T-helper 22 cell (primary cell): ENCODE results near the gene CSNK2B.

ENCODE experiments used
- DNase-seq: peaks from one replicate; pipeline ENCODE4 v3.0.0-alpha.2; 2020; ENCODE audit warnings: low read depth

CSNK2B gene

DNA sequence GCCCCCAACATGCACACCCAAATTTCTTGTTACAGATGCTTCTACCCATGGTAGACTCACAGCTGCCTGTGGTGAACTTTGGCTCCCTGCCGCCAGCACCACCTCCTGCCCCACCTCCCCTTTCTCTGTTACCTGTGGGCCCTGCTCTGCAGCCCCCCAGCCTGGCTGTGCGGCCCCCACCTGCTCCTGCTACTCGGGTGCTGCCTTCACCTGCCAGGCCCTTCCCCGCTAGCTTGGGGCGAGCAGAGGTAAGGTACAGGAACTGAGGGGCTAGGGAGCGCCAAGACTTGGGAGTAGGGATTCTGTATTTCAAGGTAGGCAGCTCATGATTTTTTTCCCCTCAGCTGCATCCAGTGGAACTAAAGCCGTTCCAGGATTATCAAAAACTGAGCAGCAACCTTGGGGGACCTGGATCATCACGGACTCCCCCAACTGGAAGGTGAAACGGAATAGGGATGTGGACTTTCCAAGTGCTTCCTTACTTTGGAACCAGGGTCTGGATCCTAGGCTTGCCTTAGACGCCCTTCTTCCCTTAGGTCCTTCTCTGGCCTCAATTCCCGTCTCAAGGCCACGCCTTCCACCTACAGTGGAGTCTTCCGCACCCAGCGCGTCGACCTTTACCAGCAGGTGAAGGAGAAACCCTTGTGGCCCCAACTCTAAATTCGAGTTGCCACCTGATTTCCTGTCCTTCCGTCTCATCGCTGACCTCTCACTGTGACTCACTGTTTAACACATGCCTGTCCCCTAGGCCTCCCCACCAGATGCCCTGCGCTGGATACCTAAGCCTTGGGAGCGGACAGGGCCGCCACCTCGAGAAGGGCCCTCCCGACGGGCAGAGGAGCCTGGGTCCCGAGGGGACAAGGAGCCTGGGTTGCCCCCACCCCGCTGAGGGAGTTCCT is 28.9 kb upstream of the CSNK2B start:
- DNase-seq = no peak

DNA sequence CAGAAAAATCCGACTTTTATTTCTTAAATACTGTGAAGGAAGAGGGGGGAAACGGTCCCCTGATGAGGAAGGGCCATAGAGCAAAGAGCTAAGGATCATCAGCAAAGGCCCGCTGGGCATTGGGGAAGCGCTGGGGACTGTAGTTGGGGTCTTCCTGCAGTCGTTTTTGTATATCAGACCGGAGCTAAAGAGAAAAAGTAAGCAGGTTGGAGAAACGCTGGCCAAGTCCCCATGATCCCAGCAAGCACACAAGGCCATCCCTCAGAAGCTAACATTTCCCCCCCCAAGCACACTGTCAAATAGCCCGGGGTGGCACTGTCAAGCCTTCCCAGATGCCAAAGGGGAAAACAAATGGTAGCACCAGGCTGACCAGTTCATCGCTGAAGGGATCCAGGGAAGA is 26.8 kb upstream of the CSNK2B start:
- no peak for DNase-seq

DNA sequence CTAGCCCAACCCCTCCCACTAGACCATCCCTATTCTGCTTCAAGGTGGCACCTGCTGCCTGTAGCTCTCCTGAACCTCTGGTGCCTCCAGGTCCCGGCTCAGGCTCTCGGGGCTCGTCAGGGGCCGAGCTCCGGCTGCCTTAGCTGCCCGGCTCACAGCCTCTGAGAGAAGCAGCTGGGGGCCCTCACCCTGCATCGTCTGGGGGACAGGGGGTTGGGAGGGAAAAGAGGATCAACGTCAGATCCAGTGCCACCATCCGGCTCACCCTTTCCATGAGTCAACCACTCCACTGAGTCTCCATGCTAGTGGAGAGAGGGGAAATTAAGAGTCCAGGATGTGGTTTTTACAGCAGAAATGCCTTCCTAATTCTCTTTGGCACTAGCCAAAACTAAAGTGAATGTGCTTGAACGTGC is 26.4 kb upstream of the CSNK2B start:
- DNase-seq = no peak

DNA sequence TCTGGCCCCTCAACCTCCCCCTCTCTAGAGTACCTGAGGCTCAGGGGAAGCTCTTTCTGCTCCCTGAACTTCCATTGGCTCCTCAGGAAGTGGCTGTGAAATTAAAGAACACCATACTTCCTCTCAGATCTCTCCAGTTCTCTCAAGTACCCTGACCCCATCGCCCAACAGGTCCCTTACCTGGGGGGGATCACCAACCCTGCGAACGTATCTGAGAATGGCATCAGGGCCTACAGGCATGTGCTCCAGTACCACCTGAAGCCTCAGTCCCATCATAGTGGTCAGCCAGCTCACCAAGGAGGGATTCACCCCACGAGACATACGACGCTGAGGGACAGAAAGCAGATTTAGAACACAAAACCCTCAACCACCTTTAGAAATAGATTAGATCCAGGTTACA is 25.3 kb upstream of the CSNK2B start:
- no peak for DNase-seq

DNA sequence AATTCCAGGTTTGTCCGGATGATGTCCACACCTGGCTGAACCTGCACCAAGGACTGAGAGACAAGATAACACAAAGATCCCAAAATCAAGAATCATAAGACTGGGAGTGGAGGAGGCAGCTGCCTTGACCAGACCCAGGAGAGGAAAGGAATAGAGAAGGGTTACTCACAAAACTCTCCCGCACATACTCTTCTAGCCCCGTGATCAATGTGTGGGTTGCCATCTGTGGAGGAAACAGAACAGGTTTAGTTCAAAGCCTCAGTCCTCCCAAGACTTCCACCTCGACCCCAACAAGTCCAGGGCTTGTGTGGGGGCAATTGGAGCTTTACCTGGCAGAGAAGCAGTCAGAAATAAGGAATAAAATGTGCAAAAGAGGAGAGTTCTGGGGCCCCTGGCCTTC is 24.5 kb upstream of the CSNK2B start:
- DNase-seq = no peak

DNA sequence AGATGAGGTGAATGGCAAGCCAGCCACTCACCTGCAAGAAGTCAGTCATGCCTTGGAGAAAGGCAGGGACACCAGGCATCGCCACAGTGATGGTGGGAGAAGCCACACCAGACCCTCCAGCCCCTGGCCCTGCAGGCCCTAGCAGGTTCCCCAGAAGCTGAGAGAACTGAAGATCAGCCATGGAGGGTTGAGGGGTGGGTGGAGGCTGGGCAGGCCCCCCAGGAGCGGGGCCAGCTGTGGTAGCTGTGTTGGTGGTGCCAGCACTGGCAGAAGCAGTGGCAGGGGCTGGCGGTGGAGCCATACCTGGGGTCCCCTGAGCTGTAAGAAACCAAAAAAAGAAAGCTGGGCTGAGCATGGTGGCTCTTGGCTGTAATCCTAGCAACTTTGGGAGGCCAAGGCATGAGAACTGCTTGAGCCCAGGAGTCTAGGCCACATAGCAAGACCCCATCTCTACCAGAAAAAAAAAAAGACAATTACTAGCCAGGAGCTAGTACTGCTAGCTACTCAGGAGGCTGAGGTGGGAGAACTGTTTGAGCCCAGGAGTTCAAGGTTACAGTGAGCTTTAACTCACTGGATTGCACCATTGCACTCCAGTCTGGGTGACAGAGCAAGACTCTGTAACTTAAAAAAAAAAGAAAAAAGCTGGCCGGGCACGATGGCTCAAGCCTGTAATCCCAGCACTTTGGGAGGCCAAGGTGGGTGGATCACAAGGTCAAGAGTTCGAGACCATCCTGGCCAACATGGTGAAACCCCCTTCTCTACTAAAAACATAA is 22.9 kb upstream of the CSNK2B start:
- no peak for DNase-seq

DNA sequence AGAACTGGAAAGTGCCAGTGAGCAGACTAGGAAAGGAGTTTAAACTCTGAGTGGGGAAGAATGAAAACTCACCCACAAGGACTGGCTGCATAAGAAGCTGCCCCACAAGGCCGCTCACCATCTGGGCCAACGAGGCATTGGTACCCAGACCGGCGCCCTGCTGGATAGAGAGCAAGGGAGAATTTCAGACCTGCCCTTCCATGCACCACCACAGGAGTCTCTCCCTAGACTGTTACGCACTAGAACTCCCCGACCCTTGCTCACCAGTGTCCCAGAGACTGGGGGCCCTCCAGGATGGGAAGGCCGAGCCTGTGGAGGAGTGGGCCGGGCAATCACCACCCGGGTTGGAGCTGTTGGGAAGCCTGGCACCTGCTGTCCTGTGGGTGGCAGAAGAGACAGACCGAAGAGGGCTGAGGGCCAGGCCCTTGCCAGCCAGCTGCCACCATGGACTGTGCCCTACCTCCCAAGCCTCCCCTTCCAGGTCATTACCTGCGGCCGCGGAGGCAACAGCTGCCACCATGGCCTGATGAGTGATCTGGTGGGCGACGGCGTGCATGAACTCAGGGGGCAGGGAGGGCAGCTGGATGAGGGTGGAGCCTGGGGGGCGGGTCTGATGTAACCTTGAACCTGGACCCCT is 21.9 kb upstream of the CSNK2B start:
- DNase-seq = no peak

DNA sequence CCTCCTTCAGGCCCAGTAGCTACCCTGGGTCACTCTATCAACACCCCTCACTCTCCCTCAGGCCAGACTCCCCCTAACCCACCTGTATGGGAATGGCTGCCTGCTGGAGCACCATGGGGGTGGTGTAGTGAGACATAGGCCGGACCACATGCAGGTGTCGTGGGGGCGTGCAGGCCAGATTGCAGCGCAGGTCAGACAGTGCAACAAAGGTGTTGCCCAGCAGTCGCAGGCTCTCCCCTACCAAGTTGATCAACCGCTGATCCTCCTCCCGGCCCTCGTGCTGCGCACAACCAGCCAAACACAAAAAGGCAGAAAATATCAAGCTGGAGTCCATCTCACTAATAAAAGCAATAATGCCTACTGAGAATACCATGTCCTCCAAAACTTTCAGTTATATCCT is 20.6 kb upstream of the CSNK2B start:
- no peak for DNase-seq

DNA sequence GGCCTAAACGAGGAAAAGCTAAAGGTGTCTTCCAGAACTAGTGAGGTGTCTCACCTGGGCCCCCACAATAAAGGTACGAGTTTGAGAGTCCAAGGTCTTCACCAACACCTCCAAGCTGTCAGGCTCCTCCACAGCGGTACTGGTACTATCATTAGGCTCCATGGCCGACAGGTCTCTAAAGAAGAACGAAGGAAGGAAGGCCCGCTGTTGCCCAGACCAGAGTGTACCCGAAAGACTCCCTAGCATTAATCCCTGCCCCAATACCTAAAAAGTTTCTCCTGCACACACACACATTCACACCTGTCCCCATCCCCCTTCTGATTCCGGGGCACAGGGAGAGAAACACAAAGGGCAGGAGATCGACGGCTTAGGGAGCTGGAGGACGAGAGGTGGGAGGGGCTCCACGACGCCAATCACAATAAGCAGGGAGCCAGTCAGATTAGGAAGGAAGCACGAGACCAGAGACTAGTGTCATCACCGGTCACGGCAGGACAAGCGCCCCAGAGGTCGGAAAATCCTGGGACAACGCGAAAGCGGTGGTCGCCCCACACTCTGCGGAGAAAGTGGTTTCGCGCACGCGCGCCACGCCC is 14.2 kb upstream of the CSNK2B start:
- DNase-seq = no peak

DNA sequence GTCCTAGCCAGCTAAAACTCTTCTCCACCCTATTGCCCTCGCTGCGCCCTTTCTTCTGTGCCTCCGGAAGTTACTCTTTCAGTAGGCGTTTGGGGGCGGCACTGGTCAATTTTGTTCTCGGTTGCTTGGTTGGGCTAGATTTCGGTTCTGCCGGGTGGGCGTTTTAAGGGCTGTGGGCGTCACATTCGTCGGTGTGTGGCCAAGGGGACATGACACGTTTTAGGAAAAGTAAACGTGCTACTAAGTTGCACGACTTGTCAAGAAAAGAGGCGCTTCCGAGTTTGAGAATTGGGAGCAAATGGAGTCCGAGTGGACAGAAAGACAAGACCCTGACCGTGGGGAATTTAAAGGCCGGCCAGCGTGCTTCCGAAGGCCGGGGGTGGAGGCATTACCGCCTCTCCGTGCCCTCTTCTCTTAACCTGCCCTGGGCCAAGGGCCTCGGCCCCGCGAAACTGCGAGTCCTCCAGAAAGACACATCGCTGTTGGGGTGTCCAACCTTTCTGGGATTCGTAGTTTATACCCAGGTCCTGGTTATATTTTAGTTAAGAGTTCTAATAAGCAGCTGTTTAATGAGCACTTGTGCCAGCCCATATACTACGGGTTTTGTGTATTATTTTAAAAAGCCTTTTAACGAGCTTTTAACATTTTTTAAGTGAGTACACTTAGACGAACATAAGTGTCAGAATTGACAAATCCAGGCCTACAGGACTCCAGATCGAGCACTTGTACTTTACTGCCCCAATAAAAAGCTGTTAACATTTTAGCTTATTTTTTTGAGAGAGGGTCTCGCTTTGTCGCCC is 12.8 kb upstream of the CSNK2B start:
- peak; percentile 80 for DNase-seq

DNA sequence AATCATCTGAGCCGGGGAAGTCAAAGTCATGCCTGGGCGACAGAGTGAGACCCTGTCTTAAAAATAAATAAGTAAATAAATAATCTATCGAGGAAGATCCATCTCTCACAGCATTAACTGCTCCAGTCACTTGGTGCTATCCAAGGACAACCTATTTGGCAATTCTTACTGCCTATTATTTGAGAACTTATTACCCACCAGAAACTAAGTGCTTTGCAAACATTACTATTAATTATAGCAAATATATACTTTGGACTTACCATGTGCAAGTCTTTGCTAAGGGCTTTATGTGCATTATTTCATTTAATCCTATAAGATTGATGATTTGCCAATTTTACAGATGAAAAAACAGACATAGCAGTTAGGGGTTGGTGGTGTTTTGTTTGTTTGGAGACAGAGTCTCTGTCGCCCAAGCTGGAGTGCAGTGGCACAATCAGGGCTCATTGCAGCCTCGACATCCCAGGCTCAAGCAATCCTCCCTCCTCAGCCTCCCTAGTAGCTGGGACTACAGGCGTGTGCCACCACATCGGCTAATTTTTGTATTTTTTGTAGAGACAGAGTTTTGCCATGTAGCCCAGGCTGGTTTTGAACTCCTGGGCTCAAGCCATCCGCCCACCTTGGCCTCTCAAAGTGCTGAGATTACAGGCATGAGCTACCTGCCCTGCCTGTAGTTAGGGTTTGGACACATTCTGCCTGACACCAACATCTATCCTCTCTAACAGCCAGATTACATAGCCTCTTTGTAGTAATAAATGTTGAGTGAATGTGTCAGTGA is 11.1 kb upstream of the CSNK2B start:
- no peak for DNase-seq

DNA sequence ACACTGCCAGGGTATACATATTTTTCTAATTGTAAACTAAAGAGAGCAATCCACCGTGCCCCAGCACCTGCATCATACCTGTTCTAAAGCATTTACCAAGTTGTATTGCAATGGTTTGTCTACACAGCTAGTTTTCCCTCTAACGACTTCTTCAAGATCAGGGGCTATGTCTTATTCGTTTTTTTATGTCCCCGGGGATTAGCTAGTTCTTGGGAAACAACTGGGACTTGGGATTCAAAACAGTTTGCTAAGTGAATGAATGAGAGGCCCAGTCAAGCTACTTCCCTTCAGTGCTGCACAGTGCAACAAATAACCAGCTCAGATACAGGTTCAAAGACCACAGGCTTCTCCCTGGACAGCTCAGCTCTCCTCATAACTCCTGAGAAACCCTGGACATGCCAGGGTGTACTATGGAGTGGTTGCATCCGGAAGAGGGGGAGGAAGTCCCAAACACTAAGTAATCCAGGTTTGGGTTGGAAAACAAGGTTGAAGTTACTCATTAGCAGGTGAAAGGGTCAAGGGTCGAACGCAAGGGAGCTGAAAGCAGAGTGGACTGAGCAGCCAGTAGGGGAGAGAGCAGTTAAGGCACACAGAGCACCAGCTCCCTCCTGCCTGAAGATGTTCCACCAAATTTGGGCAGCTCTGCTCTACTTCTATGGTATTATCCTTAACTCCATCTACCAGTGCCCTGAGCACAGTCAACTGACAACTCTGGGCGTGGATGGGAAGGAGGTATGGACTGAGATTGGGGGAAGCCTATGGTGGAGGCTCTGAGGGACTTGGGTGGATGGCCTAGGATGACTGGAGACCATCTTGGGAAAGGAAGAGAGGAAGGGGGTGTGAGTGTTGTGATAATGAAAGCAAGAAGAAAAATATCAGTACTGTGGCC is 10.3 kb upstream of the CSNK2B start, which contains the start of gene APOM:
TSS of gene APOM (plus strand) at position 546 of the 889 bp plus-strand sequence. CDS start at position 619, 73 bp downstream.
- no peak for DNase-seq

DNA sequence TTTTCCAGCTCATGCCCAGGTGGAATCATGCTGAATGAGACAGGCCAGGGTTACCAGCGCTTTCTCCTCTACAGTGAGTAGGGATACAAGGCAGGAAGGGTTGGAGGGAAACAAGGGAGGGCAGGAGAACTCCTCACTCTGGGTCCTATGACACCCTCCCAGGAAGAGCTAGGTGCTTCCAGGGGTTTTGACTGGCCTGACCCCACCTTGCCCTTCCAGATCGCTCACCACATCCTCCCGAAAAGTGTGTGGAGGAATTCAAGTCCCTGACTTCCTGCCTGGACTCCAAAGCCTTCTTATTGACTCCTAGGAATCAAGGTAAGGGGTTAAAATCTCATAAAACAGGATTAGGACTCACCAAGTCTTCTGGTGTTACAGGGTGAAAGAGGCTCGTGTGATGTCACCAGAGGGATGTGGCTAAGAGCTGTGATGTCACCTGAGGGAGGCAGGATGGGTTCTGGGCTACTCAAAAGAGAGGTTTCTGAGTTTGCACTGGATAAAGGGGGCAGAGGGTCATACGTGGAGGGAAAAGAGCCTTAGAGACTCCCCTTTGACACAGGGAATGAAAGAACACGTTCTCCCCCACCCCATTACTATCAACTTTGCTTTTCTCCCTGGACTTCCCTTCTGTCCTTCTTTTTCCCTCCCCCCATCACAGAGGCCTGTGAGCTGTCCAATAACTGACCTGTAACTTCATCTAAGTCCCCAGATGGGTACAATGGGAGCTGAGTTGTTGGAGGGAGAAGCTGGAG is 8.3 kb upstream of the CSNK2B start:
- no peak for DNase-seq

DNA sequence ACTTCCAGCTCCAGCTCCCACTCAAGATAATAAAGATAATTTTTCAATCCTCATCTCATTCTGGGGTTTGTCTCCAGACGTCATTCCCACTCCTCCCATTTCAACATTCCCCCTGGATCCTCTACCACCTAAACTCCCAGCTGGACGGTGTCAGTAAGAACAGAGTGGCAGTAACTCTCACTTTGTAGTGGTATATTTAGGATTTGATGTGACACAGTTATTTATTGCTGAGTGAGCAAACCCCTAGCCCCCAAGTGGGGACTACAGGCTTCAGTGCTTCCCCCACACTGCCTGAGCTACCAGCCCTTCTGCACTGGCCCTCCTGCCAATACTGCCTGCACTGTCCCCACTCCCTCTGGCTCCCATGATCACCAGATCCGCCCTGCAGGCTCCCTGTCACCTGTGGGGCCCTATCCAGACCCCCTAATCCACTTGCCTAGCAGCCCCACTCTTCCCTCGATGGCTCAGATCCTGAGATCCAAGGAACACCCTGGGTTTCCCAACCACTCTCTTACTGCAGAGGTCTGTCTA is 7.7 kb upstream of the CSNK2B start:
- no peak for DNase-seq

DNA sequence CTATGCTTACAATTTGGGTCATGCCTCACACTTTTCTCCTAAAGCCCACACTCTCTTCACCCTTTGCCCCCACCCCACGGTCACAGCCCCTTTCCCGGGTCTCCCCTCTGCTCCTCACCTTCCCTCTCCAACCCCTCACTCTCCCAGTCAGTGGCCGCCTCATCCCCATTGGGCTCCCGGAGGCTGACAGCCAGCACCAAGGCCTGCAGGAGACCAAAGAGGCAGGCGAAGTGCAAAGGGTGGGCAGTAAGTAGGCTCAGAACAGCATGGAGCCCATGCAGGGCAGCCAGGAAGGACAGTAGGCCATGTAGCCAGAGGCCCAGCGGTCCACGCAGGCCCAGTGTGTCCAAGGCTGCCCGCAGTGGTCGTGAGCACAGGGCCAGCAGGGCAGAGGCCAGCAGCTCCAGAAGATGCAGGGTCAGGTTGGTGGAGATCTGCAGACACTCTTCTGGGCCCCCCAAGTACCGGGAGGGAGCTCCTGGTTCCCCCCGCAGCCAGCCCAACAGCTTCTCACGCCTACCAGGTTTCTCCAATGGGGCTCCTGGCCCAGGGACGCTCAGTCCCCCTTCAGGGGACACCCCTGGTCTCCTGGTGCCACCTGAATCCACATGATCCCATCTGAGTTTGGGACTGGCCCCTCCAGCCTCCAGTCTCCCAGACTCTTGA is 6.8 kb upstream of the CSNK2B start:
- DNase-seq = no peak

DNA sequence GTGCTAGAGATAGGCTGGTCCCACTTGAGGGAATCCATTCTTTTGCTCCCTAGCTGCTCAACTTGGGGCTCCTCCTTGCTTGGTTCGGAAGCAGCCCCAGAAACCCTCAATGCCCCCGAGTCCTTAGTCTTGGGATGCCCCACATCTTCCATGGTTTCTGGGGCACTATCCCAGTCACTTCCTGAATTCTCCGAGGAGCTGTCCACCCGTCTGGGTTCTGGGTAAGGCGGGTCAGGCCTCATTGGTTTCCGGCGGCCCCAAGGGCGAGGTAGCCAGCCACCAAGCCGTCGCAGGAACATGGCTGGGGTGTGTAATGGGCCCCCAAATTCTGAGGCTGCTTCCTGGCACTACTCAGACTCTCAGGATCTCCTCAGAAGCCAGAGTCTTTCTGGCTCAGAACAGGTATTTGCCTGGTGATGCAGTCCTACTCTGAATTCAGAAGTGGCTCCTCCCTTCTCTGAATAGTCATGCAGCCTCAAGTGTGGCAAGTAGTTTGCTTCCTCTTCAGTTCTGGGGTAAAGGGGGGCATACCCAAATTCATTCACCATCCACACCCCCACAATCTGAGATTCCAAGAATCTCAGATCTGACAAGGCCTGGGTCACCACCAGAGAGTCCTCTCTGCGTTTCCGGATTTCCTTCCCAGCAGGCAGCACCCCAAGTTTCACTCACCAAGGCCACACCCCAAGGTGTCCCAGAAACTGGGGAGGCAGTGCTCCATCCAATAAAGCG is 6.1 kb upstream of the CSNK2B start:
- DNase-seq = no peak
